ENCODE measurements around the gene INO80E.
"Not testable (repeated sequence)": the region's sequence is repeated elsewhere in the genome, so short reads cannot be mapped to it uniquely, and the experiment has no call there.

The INO80E gene

GRCh38 chr16:30040690-30041089, 44.6 kb downstream of the INO80E start:
- not testable (repeated sequence) for DNase-seq

- DNase-seq: no peak
Measured at GRCh38 chr16:30041841-30042240, 45.8 kb downstream of the INO80E start.

GRCh38 chr16:30046178-30046577, 50.1 kb downstream of the INO80E start:
- no peak for DNase-seq

- DNase-seq: no peak
Measured at GRCh38 chr16:30046588-30046987, 50.5 kb downstream of the INO80E start.

GRCh38 chr16:30049871-30050270, 53.8 kb downstream of the INO80E start:
- DNase-seq: no peak

GRCh38 chr16:30051518-30051917, 55.5 kb downstream of the INO80E start:
- DNase-seq: no peak

GRCh38 chr16:30052671-30053372, 56.8 kb downstream of the INO80E start:
- DNase-seq: peak; percentile 80

- DNase-seq: no peak
Measured at GRCh38 chr16:30053376-30054015, 57.5 kb downstream of the INO80E start.

GRCh38 chr16:30054451-30054850, 58.4 kb downstream of the INO80E start:
- no peak for DNase-seq

- DNase-seq: no peak
Measured at GRCh38 chr16:30054959-30055553, 59.0 kb downstream of the INO80E start.

Data from GOT3 (cell line).